Measurements from ENCODE around the gene CDH5. TPM values are rescaled to one million over a fixed set of nuclear protein-coding genes. Genes with fewer than 3 reads are reported as not detected.

CDH5 gene
- polyA plus RNA-seq, 1 donor: 20.2 TPM

- peak overlapping the region; percentile 20 for H3K27ac ChIP-seq (ENCODE audit: low read length)
- no peaks in the 10 kb centered on the region for H3K36me3 ChIP-seq (ENCODE audit: control insufficient read depth, insufficient read depth, low read length)
- H3K4me3 ChIP-seq (ENCODE audit: low read length): no peak overlapping the region
- H3K9me3 ChIP-seq (ENCODE audit: control insufficient read depth, low read depth, low read length): no peaks in the 10 kb centered on the region
- no peak for DNase-seq
- WGBS (ENCODE audit: insufficient coverage, low lambda C conversion rate): no CpG with 5 or more reads among the region's 16 CpGs
- H3K4me1 ChIP-seq (ENCODE audit: control insufficient read depth, insufficient read depth, low read length): no peaks in the 10 kb centered on the region
- H3K27me3 ChIP-seq (ENCODE audit: control insufficient read depth, insufficient read depth, low read length): peaks cover 7% of the 10 kb centered on the region
Measured at GRCh38 chr16:66364117-66364958, 2.2 kb upstream of the CDH5 start.

- no peaks in the 10 kb centered on the region for H3K36me3 ChIP-seq (ENCODE audit: control insufficient read depth, insufficient read depth, low read length)
- peak overlapping the region; percentile 3 for H3K27ac ChIP-seq (ENCODE audit: low read length)
- H3K27me3 ChIP-seq (ENCODE audit: control insufficient read depth, insufficient read depth, low read length): peaks cover 7% of the 10 kb centered on the region
Measured at GRCh38 chr16:66364959-66365306, 1.6 kb upstream of the CDH5 start.

GRCh38 chr16:66365651-66366050 lies 840 bp upstream of the CDH5 start:
- Histone ChIP-seq H3K36me3 (ENCODE audit: control insufficient read depth, insufficient read depth, low read length) (no peaks in the 10 kb centered on the region), H3K4me3 (ENCODE audit: low read length) (no peak overlapping the region), H3K9me3 (ENCODE audit: control insufficient read depth, low read depth, low read length) (no peaks in the 10 kb centered on the region), H3K4me1 (ENCODE audit: control insufficient read depth, insufficient read depth, low read length) (no peaks in the 10 kb centered on the region), H3K27ac (ENCODE audit: low read length) (no peak overlapping the region), H3K27me3 (ENCODE audit: control insufficient read depth, insufficient read depth, low read length) (peaks cover 7% of the 10 kb centered on the region)
- WGBS (ENCODE audit: insufficient coverage, low lambda C conversion rate): no CpG with 5 or more reads among the region's 4 CpGs
- no peak for DNase-seq

More at GRCh38 chr16:66364959-66365306, 1.6 kb upstream of the CDH5 start:
- no peak for DNase-seq
- 50% methylated on average over 1 of the region's 2 CpGs for WGBS (ENCODE audit: insufficient coverage, low lambda C conversion rate)
- Histone ChIP-seq H3K4me3 (ENCODE audit: low read length) (no peak overlapping the region), H3K4me1 (ENCODE audit: control insufficient read depth, insufficient read depth, low read length) (no peaks in the 10 kb centered on the region), H3K9me3 (ENCODE audit: control insufficient read depth, low read depth, low read length) (no peaks in the 10 kb centered on the region)

GRCh38 chr16:66367968-66368891 lies 1.7 kb downstream of the CDH5 start:
- DNase-seq: no peak
- H3K9me3 ChIP-seq (ENCODE audit: control insufficient read depth, low read depth, low read length): no peaks in the 10 kb centered on the region
- no CpG with 5 or more reads among the region's 11 CpGs for WGBS (ENCODE audit: insufficient coverage, low lambda C conversion rate)
- peak overlapping the region; percentile 16 for H3K4me3 ChIP-seq (ENCODE audit: low read length)
- no peak overlapping the region for H3K27ac ChIP-seq (ENCODE audit: low read length)
- H3K27me3 ChIP-seq (ENCODE audit: control insufficient read depth, insufficient read depth, low read length): no peaks in the 10 kb centered on the region
- H3K36me3 ChIP-seq (ENCODE audit: control insufficient read depth, insufficient read depth, low read length): no peaks in the 10 kb centered on the region
- no peaks in the 10 kb centered on the region for H3K4me1 ChIP-seq (ENCODE audit: control insufficient read depth, insufficient read depth, low read length)

GRCh38 chr16:66369055-66369592 lies 2.6 kb downstream of the CDH5 start:
- Histone ChIP-seq H3K27ac (ENCODE audit: low read length) (no peak overlapping the region), H3K4me1 (ENCODE audit: control insufficient read depth, insufficient read depth, low read length) (no peaks in the 10 kb centered on the region), H3K27me3 (ENCODE audit: control insufficient read depth, insufficient read depth, low read length) (no peaks in the 10 kb centered on the region), H3K4me3 (ENCODE audit: low read length) (no peak overlapping the region), H3K9me3 (ENCODE audit: control insufficient read depth, low read depth, low read length) (no peaks in the 10 kb centered on the region), H3K36me3 (ENCODE audit: control insufficient read depth, insufficient read depth, low read length) (no peaks in the 10 kb centered on the region)
- WGBS (ENCODE audit: insufficient coverage, low lambda C conversion rate): no CpG with 5 or more reads among the region's 5 CpGs
- no peak for DNase-seq

- H3K27me3 ChIP-seq (ENCODE audit: control insufficient read depth, insufficient read depth, low read length): no peaks in the 10 kb centered on the region
- H3K36me3 ChIP-seq (ENCODE audit: control insufficient read depth, insufficient read depth, low read length): no peaks in the 10 kb centered on the region
- no peak overlapping the region for H3K4me3 ChIP-seq (ENCODE audit: low read length)
- H3K27ac ChIP-seq (ENCODE audit: low read length): no peak overlapping the region
- H3K4me1 ChIP-seq (ENCODE audit: control insufficient read depth, insufficient read depth, low read length): no peaks in the 10 kb centered on the region
- no CpG with 5 or more reads among the region's 9 CpGs for WGBS (ENCODE audit: insufficient coverage, low lambda C conversion rate)
- DNase-seq: no peak
- no peaks in the 10 kb centered on the region for H3K9me3 ChIP-seq (ENCODE audit: control insufficient read depth, low read depth, low read length)
Measured at GRCh38 chr16:66370786-66371684, 4.5 kb downstream of the CDH5 start.

DNA sequence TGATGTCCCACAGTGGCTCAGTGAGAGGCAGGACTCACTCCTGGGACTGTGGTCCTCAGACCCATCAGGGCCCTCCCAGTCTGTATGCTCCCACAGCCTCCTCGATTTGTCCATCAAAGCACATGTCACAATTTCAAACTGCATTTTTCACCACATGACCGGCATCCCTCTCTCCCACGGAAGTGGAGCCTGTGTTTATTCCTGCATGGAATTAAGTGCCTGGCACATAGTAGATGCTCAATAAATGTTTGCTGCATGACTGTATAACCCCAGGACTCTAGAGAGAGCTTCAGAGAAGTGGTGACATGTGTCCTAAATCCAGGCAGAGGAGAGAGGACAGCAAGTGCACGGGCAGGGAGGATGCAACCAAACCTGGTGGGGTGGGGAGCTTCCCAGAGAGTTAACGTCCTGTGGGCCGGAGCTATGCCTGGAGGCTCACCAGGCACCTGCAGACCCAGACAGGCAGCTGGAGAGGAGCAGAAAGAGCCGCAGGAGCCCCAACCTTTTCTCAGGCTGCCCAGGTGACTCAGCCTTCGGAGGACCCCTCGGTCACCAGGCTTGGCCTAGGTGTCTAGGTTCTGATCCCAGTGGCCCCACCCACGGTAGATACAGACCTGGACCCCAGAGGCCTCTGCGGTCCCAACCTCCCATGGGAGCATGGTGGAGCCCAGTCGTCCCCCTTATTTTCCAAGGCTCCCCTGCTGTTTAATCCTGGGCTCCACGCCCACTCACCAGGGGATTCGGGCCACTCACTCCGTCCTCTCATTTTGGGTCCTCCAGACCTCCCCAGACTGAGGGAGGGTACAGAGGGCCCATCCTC lies 5.8 kb downstream of the CDH5 start:
- 100% methylated on average over 1 of the region's 15 CpGs for WGBS (ENCODE audit: insufficient coverage, low lambda C conversion rate)

DNA sequence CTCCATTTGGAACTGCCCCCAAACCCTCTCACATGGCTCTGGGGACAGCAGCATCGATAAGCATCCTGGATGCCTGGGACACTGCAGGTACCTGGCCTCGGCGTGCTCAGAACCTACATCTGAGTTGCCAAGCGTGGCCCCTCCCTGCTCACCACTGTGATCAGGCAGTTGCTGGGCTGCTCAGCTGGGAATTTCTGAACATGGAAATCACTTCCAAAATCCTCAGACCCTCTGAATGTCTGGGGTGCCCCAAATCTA lies 6.3 kb downstream of the CDH5 start:
- H3K4me1 ChIP-seq (ENCODE audit: control insufficient read depth, insufficient read depth, low read length): no peaks in the 10 kb centered on the region
- WGBS (ENCODE audit: insufficient coverage, low lambda C conversion rate): no CpG with 5 or more reads among the region's 4 CpGs
- DNase-seq: no peak
- H3K36me3 ChIP-seq (ENCODE audit: control insufficient read depth, insufficient read depth, low read length): no peaks in the 10 kb centered on the region
- no peaks in the 10 kb centered on the region for H3K27me3 ChIP-seq (ENCODE audit: control insufficient read depth, insufficient read depth, low read length)
- H3K9me3 ChIP-seq (ENCODE audit: control insufficient read depth, low read depth, low read length): no peaks in the 10 kb centered on the region
- no peak overlapping the region for H3K27ac ChIP-seq (ENCODE audit: low read length)
- H3K4me3 ChIP-seq (ENCODE audit: low read length): no peak overlapping the region

More for the DNA sequence above, 5.8 kb downstream of the CDH5 start:
- Histone ChIP-seq H3K4me1 (ENCODE audit: control insufficient read depth, insufficient read depth, low read length) (no peaks in the 10 kb centered on the region), H3K4me3 (ENCODE audit: low read length) (no peak overlapping the region), H3K27me3 (ENCODE audit: control insufficient read depth, insufficient read depth, low read length) (no peaks in the 10 kb centered on the region), H3K36me3 (ENCODE audit: control insufficient read depth, insufficient read depth, low read length) (no peaks in the 10 kb centered on the region), H3K9me3 (ENCODE audit: control insufficient read depth, low read depth, low read length) (no peaks in the 10 kb centered on the region), H3K27ac (ENCODE audit: low read length) (no peak overlapping the region)
- DNase-seq: no peak

DNA sequence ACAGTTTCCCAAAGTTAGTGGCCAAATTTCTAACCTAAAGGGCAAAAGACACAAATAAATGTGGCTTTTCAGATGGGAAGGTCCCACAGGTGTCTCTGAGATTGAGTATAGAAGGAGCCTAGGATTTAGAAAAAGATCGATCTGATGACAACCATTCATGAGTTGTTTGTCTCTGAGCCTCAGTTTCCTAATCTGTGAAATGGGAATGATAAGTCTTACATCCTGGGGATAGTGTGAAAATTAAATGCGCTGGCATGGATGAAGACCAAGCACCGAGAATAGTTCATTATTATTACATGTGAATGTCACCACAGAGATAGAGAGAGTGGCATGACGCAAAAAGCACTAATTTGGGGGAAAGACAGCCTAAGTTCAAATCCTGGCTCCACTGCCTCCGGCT lies 7.2 kb downstream of the CDH5 start:
- Histone ChIP-seq H3K36me3 (ENCODE audit: control insufficient read depth, insufficient read depth, low read length) (no peaks in the 10 kb centered on the region), H3K27me3 (ENCODE audit: control insufficient read depth, insufficient read depth, low read length) (no peaks in the 10 kb centered on the region), H3K9me3 (ENCODE audit: control insufficient read depth, low read depth, low read length) (no peaks in the 10 kb centered on the region), H3K4me3 (ENCODE audit: low read length) (no peak overlapping the region), H3K4me1 (ENCODE audit: control insufficient read depth, insufficient read depth, low read length) (no peaks in the 10 kb centered on the region), H3K27ac (ENCODE audit: low read length) (no peak overlapping the region)
- no peak for DNase-seq
- WGBS (ENCODE audit: insufficient coverage, low lambda C conversion rate): 80% methylated on average over 1 of the region's 5 CpGs
